Ishikawa (cell line): ENCODE results near the gene GDPD4.

ENCODE experiments used
- CEBPB ChIP-seq: IDR thresholded peaks from 2 replicates; pipeline ENCODE4 v1.6.1; 2012
- CREB1 ChIP-seq: IDR thresholded peaks from 2 replicates; pipeline ENCODE4 v1.6.1; 2012; ENCODE audit warnings: low read depth
- EGR1 ChIP-seq: IDR thresholded peaks from 2 replicates; pipeline ENCODE4 v1.6.1; 2012
- EP300 ChIP-seq: IDR thresholded peaks from 2 replicates; pipeline ENCODE4 v1.6.1; 2012; ENCODE audit warnings: borderline replicate concordance
- FOXM1 ChIP-seq: IDR thresholded peaks from 2 replicates; pipeline ENCODE4 v1.6.1; 2012; ENCODE audit warnings: low read depth, borderline replicate concordance
- MAX ChIP-seq: IDR thresholded peaks from 2 replicates; pipeline ENCODE4 v1.6.1; 2012
- NFIC ChIP-seq: IDR thresholded peaks from 2 replicates; pipeline ENCODE4 v1.6.1; 2012
- RAD21 ChIP-seq: IDR thresholded peaks from 2 replicates; pipeline ENCODE4 v1.6.1; 2012; ENCODE audit warnings: low read depth
- REST ChIP-seq: IDR thresholded peaks from 2 replicates; pipeline ENCODE4 v1.6.1; 2012; ENCODE audit warnings: low read depth, mild to moderate bottlenecking
- TAF1 ChIP-seq: IDR thresholded peaks from 2 replicates; pipeline ENCODE4 v1.6.1; 2012; ENCODE audit warnings: low read depth, mild to moderate bottlenecking
- TCF12 ChIP-seq: IDR thresholded peaks from 2 replicates; pipeline ENCODE4 v1.6.1; 2012; ENCODE audit warnings: low read depth
- TEAD4 ChIP-seq: IDR thresholded peaks from 2 replicates; pipeline ENCODE4 v1.6.1; 2012
- USF1 ChIP-seq: IDR thresholded peaks from 2 replicates; pipeline ENCODE4 v1.6.1; 2012
- YY1 ChIP-seq: IDR thresholded peaks from 2 replicates; pipeline ENCODE4 v1.6.1; 2012; ENCODE audit warnings: low read depth
- ZBTB7A ChIP-seq: IDR thresholded peaks from 2 replicates; pipeline ENCODE4 v1.6.1; 2012; ENCODE audit warnings: low read depth

The GDPD4 gene

GRCh38 chr11:77174559-77174958 is 126.9 kb downstream of the GDPD4 start:
- TF ChIP-seq MAX (peak; percentile 84), TCF12 (peak; percentile 93), NFIC (peak; percentile 99), TAF1 (no peak), CREB1 (no peak), FOXM1 (no peak), RAD21 (no peak), EP300 (peak; percentile 57; the same call in 1 of the 2 replicates), CEBPB (no peak), YY1 (no peak), EGR1 (no peak), TEAD4 (peak; percentile 60), REST (no peak), ZBTB7A (no peak), USF1 (no peak)

- TF ChIP-seq EGR1: no peak
Observed at GRCh38 chr11:77173494-77173893, 128.0 kb downstream of the GDPD4 start.

- TF ChIP-seq CREB1: no peak
- no peak for TF ChIP-seq TAF1
- TF ChIP-seq TCF12: no peak
- peak; percentile 15; the same call in 1 of the 2 replicates for TF ChIP-seq NFIC
- TF ChIP-seq YY1: no peak
Observed at GRCh38 chr11:77172666-77172982, 128.9 kb downstream of the GDPD4 start.

- TF ChIP-seq NFIC (no peak), REST (no peak), TAF1 (no peak), EGR1 (no peak), FOXM1 (no peak), TCF12 (no peak), RAD21 (no peak)
Observed at GRCh38 chr11:77171885-77172665, 129.4 kb downstream of the GDPD4 start.

GRCh38 chr11:77171254-77171653 is 130.2 kb downstream of the GDPD4 start:
- TF ChIP-seq MAX (no peak), CEBPB (no peak), YY1 (no peak), EGR1 (no peak), CREB1 (no peak)

- TF ChIP-seq MAX (no peak), CREB1 (no peak), ZBTB7A (no peak), TEAD4 (no peak), EP300 (no peak), REST (no peak), CEBPB (no peak), YY1 (no peak), NFIC (no peak), TAF1 (no peak), RAD21 (no peak), EGR1 (no peak), TCF12 (no peak), FOXM1 (no peak), USF1 (no peak)
Observed at GRCh38 chr11:77170107-77170506, 131.4 kb downstream of the GDPD4 start.
